GM13976 (cell line): ENCODE results near the gene CERS6.
"Not testable (repeated sequence)": the region's sequence is repeated elsewhere in the genome, so short reads cannot be mapped to it uniquely, and the experiment has no call there.

Experiments used
- DNase-seq: peaks from one replicate; pipeline ENCODE4 v3.0.0; 2012; ENCODE audit warnings: low spot score
- in situ Hi-C: fragments of 300-500 bp; cut with MboI; formaldehyde crosslinking; loops from one replicate; pipeline ENCODE4 v1.12.0; 2022; ENCODE audit warnings: low sequenced_read_pairs, mixed read lengths, inconsistent platforms; ENCODE audit not compliant: unreplicated experiment
- TF ChIP-seq, protein P1 (sequence below): IDR thresholded peaks from 2 replicates; pipeline ENCODE4 v1.5.1; 2012; ENCODE audit warnings: borderline replicate concordance, mild to moderate bottlenecking; ENCODE audit not compliant: insufficient read depth; ENCODE audit errors: extremely low read depth, missing control alignments, control extremely low read depth

CERS6 gene, protein sequence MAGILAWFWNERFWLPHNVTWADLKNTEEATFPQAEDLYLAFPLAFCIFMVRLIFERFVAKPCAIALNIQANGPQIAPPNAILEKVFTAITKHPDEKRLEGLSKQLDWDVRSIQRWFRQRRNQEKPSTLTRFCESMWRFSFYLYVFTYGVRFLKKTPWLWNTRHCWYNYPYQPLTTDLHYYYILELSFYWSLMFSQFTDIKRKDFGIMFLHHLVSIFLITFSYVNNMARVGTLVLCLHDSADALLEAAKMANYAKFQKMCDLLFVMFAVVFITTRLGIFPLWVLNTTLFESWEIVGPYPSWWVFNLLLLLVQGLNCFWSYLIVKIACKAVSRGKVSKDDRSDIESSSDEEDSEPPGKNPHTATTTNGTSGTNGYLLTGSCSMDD

DNA sequence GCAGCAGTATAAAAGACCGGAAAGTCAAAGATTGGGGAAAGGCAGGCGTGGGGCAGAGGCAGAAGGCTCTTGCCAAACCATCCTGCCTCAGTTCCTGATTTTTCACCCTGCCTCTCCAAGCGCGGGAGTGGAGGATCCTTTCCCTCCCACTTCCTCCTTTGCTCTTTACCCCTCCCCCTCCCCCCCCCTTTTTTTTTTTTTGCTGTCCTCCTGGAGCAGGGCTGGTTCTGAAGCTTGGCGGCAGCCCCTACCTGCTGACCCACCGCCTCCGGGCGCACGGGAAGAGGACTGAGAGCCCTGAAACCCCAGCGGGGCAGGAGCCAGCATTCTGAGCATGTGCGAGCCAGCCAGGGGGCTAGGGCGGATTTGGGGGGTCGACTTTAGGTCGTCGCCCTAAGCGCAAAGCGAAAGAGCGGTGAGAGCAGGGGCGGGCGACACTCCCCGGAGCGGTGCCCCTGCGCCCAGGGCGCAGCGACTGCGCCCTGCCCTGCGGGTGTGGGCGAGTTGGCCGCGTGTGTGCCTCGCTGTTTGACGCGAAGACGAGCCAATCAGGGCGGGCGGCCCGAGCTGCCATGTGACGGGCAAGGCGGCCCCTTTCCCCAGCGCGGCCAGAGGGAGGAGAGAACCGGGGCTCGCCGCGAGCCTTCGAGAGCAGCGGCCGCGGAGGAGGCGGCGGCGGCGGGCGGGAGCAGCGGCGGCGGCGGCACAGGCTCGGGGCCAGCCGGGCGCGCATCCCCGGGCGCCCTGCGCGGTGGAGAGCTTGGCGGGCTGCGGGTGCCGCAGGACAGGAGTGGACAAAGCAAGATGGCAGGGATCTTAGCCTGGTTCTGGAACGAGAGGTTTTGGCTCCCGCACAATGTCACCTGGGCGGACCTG is at the start of gene CERS6:
Gene CERS6, plus strand, starts transcription at position 628 of the 876 bp plus-strand sequence. Its CDS starts 177 bp downstream, at position 805.
- in situ Hi-C loops: no loop called here
- TF ChIP-seq, protein P1, sequence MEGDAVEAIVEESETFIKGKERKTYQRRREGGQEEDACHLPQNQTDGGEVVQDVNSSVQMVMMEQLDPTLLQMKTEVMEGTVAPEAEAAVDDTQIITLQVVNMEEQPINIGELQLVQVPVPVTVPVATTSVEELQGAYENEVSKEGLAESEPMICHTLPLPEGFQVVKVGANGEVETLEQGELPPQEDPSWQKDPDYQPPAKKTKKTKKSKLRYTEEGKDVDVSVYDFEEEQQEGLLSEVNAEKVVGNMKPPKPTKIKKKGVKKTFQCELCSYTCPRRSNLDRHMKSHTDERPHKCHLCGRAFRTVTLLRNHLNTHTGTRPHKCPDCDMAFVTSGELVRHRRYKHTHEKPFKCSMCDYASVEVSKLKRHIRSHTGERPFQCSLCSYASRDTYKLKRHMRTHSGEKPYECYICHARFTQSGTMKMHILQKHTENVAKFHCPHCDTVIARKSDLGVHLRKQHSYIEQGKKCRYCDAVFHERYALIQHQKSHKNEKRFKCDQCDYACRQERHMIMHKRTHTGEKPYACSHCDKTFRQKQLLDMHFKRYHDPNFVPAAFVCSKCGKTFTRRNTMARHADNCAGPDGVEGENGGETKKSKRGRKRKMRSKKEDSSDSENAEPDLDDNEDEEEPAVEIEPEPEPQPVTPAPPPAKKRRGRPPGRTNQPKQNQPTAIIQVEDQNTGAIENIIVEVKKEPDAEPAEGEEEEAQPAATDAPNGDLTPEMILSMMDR: no peak
- DNase-seq: peak; percentile 96

DNA sequence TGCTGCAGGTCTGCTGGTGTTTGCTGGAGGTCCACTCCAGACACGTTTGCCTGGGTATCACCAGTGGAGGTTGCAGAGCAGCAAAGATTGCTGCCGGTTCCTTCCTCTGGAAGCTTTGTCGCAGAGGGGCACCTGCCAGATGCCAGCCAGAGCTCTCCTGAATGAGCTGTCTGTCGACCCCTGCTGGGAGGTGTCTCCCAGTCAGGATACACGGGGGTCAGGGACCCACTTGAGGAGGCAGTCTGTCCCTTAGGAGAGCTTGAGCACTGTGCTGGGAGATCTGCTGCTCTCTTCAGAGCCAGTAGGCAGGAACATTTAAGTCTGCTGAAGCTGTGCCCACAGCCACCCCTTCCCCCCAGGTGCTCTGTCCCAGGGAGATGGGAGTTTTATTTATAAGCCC is 43.8 kb upstream of the CERS6 start:
- in situ Hi-C loops, DNase-seq: not testable (repeated sequence)

DNA sequence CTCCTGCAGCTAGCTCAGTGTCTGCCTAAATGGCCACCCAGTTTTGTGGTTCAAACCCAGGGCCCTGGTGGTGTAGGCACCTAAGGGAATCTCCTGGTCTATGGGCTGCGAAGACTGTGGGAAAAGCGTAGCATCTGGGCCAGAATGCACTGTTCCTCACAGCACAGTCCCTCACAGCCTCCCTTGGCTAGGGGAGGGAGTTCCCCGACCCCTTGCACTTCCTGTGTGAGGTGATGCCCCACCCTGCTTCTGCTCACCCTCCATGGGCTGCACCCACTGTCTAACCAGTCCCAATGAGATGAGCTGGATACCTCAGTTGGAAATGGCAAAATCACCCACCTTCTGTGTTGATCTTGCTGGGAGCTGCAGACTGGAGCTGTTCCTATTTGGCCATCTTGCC is 43.0 kb upstream of the CERS6 start:
- not testable (repeated sequence) for DNase-seq

DNA sequence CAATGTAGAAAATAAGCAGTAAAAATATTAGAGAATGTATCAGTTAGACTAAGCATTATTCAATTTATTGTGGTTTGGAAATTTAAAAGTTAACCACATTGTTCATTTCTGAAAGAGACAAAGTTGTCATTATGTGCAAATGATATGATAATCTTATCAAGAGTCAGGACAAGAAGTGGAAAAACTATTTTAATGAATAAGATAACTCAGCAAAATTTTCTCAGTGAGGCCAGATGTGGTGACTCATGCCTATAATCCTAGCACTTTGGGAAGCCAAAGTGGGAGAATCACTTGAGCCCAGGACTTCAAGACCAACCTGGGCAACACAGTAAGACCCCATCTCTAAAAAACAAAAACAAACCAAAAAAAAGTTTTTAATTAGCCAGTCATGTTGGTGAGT is 39.5 kb upstream of the CERS6 start:
- TF ChIP-seq, protein P1: no peak
- DNase-seq: no peak
- in situ Hi-C loops: no loop called here

More for the DNA sequence above, 43.0 kb upstream of the CERS6 start:
- in situ Hi-C loops: not testable (repeated sequence)

DNA sequence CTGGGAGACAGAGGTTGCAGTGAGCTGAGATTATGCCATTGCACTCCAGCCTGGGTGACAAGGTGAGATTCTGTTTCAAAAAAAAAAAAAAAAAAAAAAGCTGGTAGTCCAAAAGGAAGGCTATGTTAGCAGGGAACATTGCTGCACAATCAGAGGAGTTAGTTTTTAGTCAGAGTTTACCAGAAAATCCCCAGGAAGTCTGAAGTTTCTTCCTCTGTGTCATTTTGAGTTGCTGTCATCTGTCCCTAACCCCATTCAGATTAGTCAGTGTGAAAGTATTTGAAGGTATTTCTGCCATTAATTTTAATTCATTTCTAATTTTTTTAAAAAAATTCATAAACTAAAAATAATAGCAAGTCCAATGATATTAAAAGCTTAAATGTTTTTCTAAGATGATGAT is 33.5 kb upstream of the CERS6 start:
- in situ Hi-C loops: no loop called here
- peak; percentile 10 for DNase-seq
- TF ChIP-seq, protein P1: no peak

DNA sequence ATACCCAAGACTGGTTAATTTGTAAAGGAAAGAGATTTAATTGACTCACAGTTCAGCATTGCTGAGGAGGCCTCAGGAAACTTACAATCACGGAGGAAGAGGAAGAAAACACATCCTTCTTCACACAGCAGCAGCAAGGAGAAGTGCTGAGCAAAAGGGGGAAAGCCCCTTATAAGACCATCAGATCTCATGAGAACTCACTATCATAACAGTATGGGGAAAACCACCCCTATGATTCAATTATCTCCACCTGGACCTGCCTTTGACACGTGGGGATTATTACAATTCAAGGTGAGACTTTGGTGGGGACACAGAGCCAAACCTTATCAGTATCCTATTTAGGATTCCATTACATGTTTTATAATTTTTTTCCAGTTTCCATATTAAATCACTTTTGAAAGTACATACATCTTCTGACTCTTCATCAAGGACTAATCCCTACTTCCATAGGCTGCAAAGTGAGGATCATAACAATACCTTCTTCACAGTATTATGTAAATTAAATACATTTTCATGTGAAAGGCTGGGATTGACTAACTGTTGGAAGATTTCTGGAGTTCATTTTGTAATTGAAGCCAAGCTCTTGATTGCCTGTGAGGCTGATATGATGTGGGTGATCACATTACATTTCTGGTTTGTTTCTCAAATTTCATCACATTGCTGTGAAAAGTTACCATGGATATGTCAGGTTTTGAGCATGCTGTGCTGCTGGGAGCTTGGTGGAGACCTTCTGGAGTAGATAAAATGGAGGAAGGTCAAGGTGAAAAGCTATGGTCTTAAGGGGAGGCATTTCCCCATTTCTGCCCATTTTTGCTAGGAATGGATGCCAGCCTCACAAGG is 31.7 kb upstream of the CERS6 start:
- in situ Hi-C loops: no loop called here
- TF ChIP-seq, protein P1: no peak
- DNase-seq: no peak

DNA sequence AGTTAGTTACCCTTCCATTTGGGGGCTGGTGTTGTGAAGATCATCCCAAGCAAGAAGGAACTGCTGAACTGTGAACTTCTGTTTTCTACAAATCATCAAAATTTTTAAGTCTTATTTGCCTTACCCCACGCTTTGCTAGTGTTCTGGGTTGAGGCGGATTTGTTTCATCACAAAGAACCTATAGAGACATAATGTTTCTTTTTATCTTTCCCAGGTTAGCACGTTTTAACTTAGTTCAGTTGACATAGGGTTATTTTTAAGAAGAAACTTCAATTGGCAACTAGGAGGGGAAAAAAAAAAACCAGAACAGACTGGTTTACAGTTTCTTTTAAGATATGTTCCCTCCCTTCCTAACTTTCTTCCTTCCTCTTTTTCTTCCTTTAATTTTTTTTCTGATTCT is 31.1 kb upstream of the CERS6 start:
- in situ Hi-C loops: no loop called here
- TF ChIP-seq, protein P1: no peak
- no peak for DNase-seq
